Body of pancreas (tissue), 4 donors: ENCODE results near the gene APOL2.

ENCODE experiments used
- POLR2A ChIP-seq, 3 donors: fragments of 450-650 bp; IDR thresholded peaks; one replicate each; pipeline ENCODE4 v1.6.1; 2016; ENCODE audit warnings: antibody characterized with exemption in 3 of 3, mild to moderate bottlenecking in 2 of 3
- TF ChIP-seq, protein P1 (sequence below), 7 experiments: fragments of 450-650 bp in 4 of 7; fragments of 200-600 bp in 3 of 7; sonication (generic) in 3 of 7; IDR thresholded peaks; one replicate each; pipeline ENCODE4 v1.5.1; 2016 to 2019; ENCODE audit warnings: antibody characterized with exemption in 7 of 7

DNA sequence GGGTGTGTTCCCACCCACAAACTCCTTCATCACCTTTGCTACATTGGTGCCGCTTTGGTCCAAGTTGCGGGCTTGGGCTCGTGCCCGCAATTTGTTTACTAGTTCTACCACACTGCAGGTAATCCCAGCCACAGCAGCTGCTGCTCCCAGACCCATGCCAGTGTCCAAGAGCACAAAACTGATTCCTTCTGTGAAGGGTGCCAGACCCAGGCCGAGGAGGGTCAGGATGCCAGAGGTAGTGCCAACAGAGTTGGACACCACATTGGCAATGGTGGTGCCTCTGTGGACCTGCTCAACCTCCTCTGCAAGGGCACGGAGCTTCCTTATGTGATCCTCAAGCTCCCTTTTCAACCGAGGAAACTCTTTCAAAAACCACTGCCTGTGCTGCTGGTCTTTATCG, 11.5 kb downstream of the APOL2 start:
- TF ChIP-seq, protein P1, sequence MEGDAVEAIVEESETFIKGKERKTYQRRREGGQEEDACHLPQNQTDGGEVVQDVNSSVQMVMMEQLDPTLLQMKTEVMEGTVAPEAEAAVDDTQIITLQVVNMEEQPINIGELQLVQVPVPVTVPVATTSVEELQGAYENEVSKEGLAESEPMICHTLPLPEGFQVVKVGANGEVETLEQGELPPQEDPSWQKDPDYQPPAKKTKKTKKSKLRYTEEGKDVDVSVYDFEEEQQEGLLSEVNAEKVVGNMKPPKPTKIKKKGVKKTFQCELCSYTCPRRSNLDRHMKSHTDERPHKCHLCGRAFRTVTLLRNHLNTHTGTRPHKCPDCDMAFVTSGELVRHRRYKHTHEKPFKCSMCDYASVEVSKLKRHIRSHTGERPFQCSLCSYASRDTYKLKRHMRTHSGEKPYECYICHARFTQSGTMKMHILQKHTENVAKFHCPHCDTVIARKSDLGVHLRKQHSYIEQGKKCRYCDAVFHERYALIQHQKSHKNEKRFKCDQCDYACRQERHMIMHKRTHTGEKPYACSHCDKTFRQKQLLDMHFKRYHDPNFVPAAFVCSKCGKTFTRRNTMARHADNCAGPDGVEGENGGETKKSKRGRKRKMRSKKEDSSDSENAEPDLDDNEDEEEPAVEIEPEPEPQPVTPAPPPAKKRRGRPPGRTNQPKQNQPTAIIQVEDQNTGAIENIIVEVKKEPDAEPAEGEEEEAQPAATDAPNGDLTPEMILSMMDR (IDR thresholded peaks at IDR 0.05), result no peak
- TF ChIP-seq POLR2A (IDR thresholded peaks at IDR 0.05), result no peak
